ENCODE measurements around the gene NCAPH2. TPM values are rescaled to one million over a fixed set of nuclear protein-coding genes. Genes with fewer than 3 reads are reported as not detected.

Gene NCAPH2
- total RNA-seq, 2 donors from 2014 or later = 30.6 to 35.9 TPM

DNA sequence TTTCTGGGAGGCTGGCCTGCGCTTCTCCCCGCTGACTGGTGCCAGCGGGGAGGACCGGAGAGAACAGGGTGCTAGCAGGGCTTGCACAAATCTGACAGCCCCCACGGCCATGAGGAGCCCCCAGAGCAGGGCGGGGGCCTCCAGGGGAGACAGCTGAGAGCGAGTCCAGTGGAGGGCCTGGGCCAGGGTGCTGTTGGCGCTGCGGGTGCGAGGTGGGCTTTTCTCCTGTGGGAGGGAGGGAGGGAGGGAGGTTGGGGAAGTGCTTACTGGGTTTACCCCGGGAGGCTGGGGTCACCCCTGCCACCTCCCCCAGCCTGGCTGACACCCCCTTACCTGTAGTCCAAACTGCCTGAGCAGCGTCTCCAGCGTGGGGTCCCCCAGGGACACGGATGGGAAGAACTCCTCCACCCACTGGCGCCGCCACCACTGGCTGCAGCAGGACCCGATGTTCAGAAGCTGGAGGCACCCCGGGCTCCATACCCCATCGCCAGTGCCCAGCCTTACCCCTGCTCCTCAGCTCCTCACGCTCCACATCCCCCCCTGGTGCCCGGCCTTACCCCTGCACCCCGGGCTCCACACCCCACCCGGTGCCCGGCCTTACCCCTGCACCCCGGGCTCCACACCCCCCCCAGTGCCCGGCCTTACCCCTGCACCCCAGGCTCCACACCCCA is 4.4 kb upstream of the NCAPH2 start:
- H3K36me3 ChIP-seq (replicated peaks in 1 of 2; ENCODE audit: insufficient read depth in 1 of 2, low read depth in 2 of 2) = peaks cover 0 to 2% of the 10 kb centered on the region in 2 donors
- no peak for TF ChIP-seq POLR2A (IDR thresholded peaks at IDR 0.05)
- TF ChIP-seq, protein P1, sequence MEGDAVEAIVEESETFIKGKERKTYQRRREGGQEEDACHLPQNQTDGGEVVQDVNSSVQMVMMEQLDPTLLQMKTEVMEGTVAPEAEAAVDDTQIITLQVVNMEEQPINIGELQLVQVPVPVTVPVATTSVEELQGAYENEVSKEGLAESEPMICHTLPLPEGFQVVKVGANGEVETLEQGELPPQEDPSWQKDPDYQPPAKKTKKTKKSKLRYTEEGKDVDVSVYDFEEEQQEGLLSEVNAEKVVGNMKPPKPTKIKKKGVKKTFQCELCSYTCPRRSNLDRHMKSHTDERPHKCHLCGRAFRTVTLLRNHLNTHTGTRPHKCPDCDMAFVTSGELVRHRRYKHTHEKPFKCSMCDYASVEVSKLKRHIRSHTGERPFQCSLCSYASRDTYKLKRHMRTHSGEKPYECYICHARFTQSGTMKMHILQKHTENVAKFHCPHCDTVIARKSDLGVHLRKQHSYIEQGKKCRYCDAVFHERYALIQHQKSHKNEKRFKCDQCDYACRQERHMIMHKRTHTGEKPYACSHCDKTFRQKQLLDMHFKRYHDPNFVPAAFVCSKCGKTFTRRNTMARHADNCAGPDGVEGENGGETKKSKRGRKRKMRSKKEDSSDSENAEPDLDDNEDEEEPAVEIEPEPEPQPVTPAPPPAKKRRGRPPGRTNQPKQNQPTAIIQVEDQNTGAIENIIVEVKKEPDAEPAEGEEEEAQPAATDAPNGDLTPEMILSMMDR (IDR thresholded peaks at IDR 0.05) = no peak
- H3K27ac ChIP-seq = no peak overlapping the region
- H3K4me1 ChIP-seq = peaks cover 32% of the 10 kb centered on the region
- no peak overlapping the region for H3K4me3 ChIP-seq
- intact Hi-C loops (cut with DNase I) = loop anchor here (5.0 to 10.0 kb wide), 2 partner anchors 36 to 259 kb away; partner anchors contain the start of gene TUBGCP6
- H3K27me3 ChIP-seq = no peaks in the 10 kb centered on the region
- no peaks in the 10 kb centered on the region for H3K9me3 ChIP-seq
- ATAC-seq (no peak), DNase-seq (peak in 1 of 4 donors; percentile 30)
- 88 to 90% methylated on average over 20 to 26 of the region's 26 CpGs for WGBS, 2 donors

DNA sequence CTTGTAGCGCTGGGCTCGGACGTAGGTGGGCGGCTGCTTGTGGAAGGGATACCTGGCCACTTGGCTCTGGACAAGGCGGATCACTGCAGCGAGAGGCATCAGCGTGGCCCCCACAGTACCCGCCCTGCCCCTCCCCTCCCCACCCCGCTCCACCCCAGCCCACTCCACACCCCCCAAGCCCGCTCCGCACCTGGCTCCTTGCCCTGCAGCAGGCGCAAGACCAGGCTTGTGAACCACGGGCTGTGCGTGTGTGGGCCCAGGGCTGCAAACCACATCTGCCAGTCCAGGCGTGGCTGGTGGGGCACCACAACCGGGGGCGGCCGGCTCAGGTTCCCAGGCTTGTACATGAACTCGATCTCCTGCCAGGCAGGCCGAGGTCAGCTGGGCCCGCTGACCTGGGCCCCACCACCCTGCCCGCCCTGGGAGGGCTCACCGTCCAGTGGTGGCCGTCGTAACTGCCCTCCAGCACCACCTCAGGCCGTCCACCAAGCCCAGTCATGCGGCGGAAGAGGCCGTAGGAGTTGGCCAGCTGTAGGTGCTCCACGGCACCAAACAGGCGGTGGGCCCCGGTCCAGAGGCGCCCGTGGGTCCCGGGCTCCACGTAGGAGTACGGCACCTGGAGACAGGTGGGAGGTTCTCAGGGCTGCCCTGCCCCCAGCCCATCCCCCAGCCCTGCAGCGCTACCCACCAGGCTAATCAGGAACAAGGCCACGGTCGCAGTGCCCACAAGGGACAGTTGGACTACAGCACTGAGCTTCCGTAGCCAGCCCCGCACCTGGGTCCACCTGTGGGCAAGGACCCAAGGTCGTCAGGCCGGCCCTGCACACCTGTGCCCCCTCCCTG is 3.4 kb upstream of the NCAPH2 start:
- peak overlapping the region; percentile 80 to 89 (median 83) for H3K27ac ChIP-seq
- peaks cover 0 to 2% of the 10 kb centered on the region in 2 donors for H3K36me3 ChIP-seq (replicated peaks in 1 of 2; ENCODE audit: insufficient read depth in 1 of 2, low read depth in 2 of 2)
- H3K9me3 ChIP-seq = no peaks in the 10 kb centered on the region
- peaks cover 38% of the 10 kb centered on the region for H3K4me1 ChIP-seq
- DNase-seq (peak; percentile 55 to 91 (median 86)), ATAC-seq (no peak)
- no peaks in the 10 kb centered on the region for H3K27me3 ChIP-seq
- intact Hi-C loops (cut with DNase I) = loop anchor here (5.0 to 10.0 kb wide), 2 partner anchors 37 to 260 kb away; partner anchors contain the start of gene TUBGCP6
- no peak for TF ChIP-seq POLR2A (IDR thresholded peaks at IDR 0.05)
- TF ChIP-seq, protein P1 (IDR thresholded peaks at IDR 0.05) = no peak
- H3K4me3 ChIP-seq = no peak overlapping the region
- WGBS, 2 donors = 56% methylated on average over 33 of the region's 44 CpGs; no CpG with 5 or more reads in 1 of the 2 donors

DNA sequence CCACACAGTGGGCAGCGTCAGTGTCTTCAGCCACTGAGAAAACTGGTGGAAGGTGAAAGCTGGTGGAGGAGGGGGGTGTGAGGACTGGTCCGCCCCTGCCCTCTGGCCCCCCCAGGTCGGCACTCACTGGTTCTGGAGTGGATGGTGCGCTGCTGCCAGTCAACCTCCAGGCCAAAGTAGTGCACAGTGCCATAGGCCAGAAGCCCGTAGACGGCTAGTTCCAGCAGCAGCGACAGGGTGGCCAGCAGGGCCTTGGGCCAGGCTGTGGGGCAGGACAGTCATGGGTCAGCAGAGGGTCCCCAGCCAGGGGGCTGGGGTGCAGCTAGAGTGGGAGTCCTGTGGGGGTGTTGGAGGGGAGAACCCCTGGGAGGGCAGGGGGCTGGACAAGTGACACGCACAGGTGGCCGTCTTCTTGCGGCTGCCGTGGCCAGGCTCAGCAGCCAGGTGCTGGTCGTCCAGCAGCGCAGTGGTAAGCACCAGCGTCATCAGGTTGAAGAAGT is 2.7 kb upstream of the NCAPH2 start:
- Histone ChIP-seq H3K9me3 (no peaks in the 10 kb centered on the region), H3K27me3 (no peaks in the 10 kb centered on the region), H3K36me3 (replicated peaks in 1 of 2; ENCODE audit: insufficient read depth in 1 of 2, low read depth in 2 of 2) (peaks cover 0 to 2% of the 10 kb centered on the region in 2 donors), H3K27ac (peak overlapping the region; percentile 80 to 89 (median 83)), H3K4me3 (no peak overlapping the region), H3K4me1 (peaks cover 38% of the 10 kb centered on the region)
- intact Hi-C loops (cut with DNase I) = loop anchor here (10.0 kb wide), 1 partner anchor 261 kb away; the partner anchor contains the start of gene TUBGCP6
- DNase-seq (peak in 1 of 4 donors; percentile 41), ATAC-seq (no peak)
- 53 to 73% methylated on average over 13 to 14 of the region's 14 CpGs for WGBS, 2 donors
- TF ChIP-seq, protein P1 (IDR thresholded peaks at IDR 0.05) = no peak
- TF ChIP-seq POLR2A (IDR thresholded peaks at IDR 0.05) = peak in 2 of 3 donors; percentile 1 to 27

DNA sequence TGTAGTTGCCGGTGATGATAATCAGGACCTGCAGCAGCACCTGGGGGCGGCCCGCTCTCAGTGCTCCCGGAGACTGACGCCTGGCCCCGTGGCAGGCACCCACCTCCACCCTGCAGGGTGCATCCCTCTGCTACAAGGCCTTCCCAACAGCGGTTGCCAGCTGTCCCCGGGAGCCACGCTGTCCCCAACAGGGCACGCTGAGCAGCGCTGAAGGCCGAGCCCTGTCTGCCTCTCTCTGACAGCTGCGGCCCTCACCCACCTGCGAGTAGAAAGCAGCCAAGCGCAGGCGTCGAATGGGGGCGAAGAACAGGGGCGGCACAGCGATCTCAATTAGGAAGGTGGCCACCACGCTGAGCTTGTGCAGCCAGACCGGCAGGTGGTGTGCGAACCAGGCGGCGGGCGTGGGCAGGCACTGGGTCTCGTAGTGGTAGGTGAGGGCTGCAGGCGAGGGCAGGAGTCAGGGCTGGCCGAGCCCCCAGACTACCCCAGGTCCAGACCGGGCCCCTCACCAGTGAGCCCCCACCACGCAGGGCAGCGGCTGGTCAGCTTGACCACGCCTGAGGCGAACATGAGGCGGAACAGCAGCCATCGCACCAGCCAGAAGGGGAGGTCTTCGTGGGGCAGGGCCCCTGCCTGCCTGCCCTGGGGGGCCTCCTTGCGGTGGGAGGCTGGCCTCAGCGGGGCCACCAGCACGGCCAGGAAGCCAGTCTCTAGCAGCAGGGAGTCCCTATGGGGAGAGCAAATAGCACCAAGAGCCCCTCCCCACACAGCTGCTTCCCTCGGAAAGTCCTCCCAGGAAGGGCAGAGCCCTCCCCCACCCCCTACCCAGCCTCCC is 2.0 kb upstream of the NCAPH2 start:
- intact Hi-C loops (cut with DNase I) = loop anchor here (10.0 kb wide), 1 partner anchor 261 kb away; the partner anchor contains the start of gene TUBGCP6

More for the DNA sequence above, 2.0 kb upstream of the NCAPH2 start:
- Histone ChIP-seq H3K4me3 (peak overlapping the region in 1 of 2 donors; percentile 98), H3K4me1 (peaks cover 38% of the 10 kb centered on the region), H3K9me3 (no peaks in the 10 kb centered on the region), H3K27me3 (no peaks in the 10 kb centered on the region), H3K27ac (peak overlapping the region; percentile 80 to 89 (median 83)), H3K36me3 (replicated peaks in 1 of 2; ENCODE audit: insufficient read depth in 1 of 2, low read depth in 2 of 2) (peaks cover 0 to 2% of the 10 kb centered on the region in 2 donors)
- TF ChIP-seq, protein P1 (IDR thresholded peaks at IDR 0.05) = peak in 3 of 7 experiments; percentile 10 to 29 (median 24)
- TF ChIP-seq POLR2A (IDR thresholded peaks at IDR 0.05) = peak in 1 of 3 donors; percentile 48
- DNase-seq (peak; percentile 38 to 85 (median 75)), ATAC-seq (no peak)
- WGBS, 2 donors = 42 to 89% methylated on average over 10 to 25 of the region's 41 CpGs
